GM20000 (cell line): ENCODE measurements around the gene SLC28A3.

ENCODE experiments used
- DNase-seq: peaks from one replicate; pipeline ENCODE4 v3.0.0; 2012; ENCODE audit warnings: low spot score
- TF ChIP-seq, protein P1 (sequence below): IDR thresholded peaks from 2 replicates; pipeline ENCODE4 v1.5.1; 2012; ENCODE audit warnings: mild to moderate bottlenecking, control low read depth; ENCODE audit errors: extremely low read depth, missing control alignments

Gene SLC28A3

DNA sequence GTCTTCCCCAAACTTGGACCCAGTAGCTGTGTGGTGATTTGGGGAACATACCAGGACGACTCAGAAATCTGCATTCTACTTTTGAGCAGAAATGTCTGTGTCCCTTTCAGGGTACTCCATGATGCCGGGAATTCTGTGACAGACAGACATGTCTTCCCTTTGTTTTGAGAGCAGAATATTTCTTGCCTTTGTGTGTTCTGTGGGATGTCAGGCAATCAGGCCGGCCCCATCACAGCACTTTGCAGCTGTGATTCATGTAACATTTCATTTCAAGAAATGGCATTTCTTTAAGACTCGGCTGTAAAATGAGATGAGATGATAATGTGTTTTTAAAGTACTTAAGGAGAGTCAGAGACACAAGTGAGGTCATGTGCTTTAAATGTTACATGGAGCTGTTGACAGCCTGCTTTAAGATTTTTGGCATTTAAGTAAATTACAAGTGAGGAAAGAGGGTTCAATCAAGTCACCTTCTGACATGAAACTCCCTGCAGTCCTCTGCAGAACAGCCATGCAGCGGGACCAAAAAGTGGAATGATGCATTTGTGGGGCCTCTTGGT lies 98.7 kb downstream of the SLC28A3 start:
- DNase-seq = no peak
- TF ChIP-seq, protein P1, sequence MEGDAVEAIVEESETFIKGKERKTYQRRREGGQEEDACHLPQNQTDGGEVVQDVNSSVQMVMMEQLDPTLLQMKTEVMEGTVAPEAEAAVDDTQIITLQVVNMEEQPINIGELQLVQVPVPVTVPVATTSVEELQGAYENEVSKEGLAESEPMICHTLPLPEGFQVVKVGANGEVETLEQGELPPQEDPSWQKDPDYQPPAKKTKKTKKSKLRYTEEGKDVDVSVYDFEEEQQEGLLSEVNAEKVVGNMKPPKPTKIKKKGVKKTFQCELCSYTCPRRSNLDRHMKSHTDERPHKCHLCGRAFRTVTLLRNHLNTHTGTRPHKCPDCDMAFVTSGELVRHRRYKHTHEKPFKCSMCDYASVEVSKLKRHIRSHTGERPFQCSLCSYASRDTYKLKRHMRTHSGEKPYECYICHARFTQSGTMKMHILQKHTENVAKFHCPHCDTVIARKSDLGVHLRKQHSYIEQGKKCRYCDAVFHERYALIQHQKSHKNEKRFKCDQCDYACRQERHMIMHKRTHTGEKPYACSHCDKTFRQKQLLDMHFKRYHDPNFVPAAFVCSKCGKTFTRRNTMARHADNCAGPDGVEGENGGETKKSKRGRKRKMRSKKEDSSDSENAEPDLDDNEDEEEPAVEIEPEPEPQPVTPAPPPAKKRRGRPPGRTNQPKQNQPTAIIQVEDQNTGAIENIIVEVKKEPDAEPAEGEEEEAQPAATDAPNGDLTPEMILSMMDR = no peak

DNA sequence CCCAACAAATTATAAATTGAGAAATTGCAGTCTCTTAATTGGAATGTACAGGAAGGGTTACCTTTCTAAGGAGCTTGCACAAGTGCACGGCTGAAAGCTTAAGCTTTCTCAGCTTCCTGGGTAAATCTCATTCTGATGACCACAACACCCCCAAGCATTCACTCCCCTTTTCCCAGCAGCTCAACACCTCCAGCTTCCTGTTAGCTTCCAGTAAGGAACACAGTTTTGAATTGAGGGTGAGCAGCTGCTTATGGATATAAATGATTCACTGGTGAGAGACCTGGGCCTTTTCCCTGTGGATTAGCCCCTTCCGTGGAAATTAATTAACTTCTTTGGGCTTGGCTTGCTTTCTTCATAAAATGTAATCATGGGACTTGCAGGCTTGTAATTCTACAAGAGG lies 101.2 kb downstream of the SLC28A3 start:
- DNase-seq = no peak
- TF ChIP-seq, protein P1 = no peak

DNA sequence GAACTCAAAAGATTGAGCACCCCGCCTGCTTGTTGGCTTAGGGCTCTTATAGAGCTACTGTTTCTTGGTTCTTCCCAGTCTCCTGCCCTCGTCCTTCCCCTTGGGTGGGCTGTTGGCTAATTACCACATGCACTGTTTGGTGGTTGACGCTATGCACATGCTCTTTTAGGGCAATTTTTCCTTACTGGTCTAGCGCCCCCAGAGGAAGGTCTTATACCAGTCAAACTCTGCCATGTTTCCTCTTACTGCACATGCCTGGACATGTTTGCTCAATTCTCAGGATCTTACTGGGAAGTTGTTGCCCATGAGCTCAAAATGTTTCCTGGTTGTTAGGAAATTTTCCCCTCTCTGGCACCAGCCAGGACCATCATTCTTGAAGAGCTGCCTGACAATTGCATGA lies 101.9 kb downstream of the SLC28A3 start:
- TF ChIP-seq, protein P1 = no peak
- no peak for DNase-seq

DNA sequence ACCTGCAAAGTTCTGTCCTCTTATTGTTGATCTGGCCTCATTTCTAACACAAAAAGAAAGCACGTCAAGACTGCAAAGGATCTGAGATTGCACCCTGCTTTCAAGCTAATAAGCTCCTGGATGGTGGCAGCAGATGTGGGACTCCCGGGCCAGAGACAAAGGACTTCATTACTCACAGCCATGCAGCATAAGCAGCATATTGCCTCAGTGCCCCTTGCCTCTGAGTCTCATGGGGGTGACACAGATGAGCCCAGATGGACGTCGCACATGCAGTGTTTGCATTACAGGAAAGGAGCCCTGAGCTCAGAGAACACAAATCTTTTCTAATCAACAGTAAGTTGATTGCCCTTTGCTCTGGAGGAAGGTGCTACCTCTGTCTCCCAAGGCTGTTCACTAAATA lies 105.0 kb downstream of the SLC28A3 start:
- TF ChIP-seq, protein P1 = no peak
- no peak for DNase-seq

DNA sequence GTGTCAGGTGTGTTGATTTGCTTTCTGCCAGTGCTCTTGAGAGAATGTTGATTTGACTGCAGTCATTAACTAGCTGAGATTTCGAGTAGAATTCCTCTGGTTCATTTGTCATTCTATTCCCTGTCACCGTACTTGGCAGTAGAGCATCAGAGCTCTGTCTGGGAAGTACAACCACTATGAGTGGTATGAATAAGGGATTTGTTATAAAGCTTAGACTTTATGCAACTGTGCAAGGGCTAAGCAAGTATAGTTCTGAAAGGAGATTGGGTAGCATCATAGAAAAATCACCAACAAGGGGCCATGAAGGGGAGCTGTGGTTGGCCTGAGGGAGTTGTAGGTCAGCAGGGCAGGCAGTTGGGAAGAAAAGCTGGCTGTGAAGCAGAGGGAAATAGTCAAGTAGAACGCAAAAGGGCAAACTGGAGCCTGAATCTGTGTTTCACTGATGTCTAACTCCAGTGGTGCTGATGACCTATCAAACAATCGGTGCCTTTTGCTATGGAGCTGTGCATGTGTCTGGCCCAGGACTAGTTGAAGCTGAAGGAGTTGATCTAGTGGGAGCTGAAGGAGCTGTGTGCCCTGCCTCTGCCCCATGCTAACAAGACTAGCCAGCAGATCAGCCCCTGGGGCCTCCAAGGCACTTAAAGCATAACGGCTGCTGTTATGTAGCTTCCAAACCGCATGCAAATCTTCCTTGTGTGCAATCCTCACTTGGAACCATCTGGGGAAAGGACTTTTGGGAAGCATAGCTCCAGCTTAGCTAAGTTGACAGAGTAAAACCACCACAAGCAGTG lies 110.0 kb downstream of the SLC28A3 start:
- TF ChIP-seq, protein P1 = no peak
- no peak for DNase-seq

DNA sequence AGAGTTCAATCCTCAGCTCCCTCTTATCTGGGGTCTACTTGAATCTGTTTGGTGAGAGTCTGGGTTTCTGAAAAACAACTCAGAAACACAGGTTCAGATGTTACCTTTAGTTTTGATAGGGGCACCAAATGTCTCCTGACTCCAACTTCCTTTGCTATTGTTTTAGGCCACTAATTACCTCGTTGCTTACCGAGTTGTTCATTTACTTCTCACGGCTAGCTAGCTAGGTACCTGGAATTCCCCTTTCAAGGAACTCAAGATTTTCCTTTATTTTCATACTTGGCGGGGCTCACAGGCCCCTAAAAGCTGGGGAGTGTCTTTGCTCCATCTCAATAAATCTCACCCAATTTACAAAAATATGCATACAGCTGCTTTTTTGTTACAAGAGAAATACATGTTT lies 111.4 kb downstream of the SLC28A3 start:
- TF ChIP-seq, protein P1 = no peak
- no peak for DNase-seq

DNA sequence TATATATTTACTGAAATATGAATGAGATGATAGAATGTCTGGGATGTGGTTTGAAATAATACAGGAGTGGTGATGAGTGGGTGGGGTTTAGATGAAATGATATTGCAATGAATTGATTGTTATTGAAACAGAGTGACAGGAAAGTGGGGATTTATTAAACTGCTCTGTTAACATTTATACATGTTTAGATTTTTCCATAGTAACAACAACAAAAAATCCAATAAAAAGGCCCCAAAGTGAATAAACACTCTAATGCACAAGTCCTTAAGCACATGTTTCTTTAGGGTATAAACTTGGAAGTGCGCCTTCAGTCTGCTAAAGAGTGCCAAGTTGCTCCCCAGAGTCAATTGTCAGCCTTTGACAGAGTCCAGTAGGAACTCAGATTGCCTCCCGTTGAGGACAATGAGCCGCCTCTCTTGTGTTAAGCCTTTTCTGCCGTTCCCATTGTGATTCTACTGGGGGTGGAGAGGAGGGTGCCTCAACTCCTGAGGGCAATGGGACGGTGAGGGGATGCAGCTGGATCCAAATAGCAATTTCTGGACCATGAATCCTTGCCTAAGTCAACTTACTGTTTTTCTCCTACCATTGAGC lies 112.3 kb downstream of the SLC28A3 start:
- no peak for DNase-seq
- TF ChIP-seq, protein P1 = no peak
